ENCODE measurements around the gene CNNM2. TPM values are rescaled to one million over a fixed set of nuclear protein-coding genes. Genes with fewer than 3 reads are reported as not detected.
A peak's percentile ranks its signal among the peaks of the same experiment; 100 is the strongest.

The CNNM2 gene
- total RNA-seq, 6 experiments from 2014 or later = 5.2 to 7.6 (median 6.5) TPM

DNA sequence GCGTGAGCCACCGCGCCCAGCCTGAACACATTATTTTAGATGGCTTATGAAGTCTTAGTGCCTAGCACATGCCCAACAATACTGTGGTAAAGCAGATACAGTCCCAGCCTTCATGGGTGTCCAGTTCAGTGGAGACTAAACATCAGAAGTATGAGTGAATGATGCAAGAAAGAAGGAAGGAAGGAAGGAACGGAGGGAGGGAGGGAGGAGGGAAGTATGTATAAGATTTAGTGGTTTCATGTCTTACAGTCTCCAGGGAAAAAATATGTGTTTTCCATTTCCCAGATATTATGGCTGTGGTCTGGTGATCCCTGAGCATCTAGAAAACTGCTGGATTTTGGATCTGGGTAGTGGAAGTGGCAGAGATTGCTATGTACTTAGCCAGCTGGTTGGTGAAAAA, 45.9 kb upstream of the CNNM2 start:
- WGBS (ENCODE audit: insufficient coverage, low coverage, low lambda C conversion rate, missing lambda C conversion rate) = 90% methylated on average over 4 of the region's 4 CpGs
- Histone ChIP-seq H3K4me1 (peaks cover 0 to 19% (median 5%) of the 10 kb centered on the region in 4 donors), H3K4me3 (no peak overlapping the region), H3K9me3 (no peaks in the 10 kb centered on the region), H3K36me3 (no peaks in the 10 kb centered on the region), H3K27me3 (no peaks in the 10 kb centered on the region), H3K27ac (no peak overlapping the region)
- ATAC-seq (no peak), DNase-seq (no peak)
- intact Hi-C loops (cut with DNase I) = no loop called here
- TF ChIP-seq POLR2A (IDR thresholded peaks at IDR 0.05) (no peak), CTCF (IDR thresholded peaks at IDR 0.05) (no peak)

GRCh38 chr10:102876747-102877153, 41.3 kb upstream of the CNNM2 start:
- H3K36me3 ChIP-seq = peaks cover 0 to 9% (median 4%) of the 10 kb centered on the region in 4 donors
- H3K4me3 ChIP-seq = no peak overlapping the region
- peak overlapping the region in 2 of 3 donors; percentile 14 to 62 for H3K27ac ChIP-seq
- peaks cover 0 to 21% (median 8%) of the 10 kb centered on the region in 4 donors for H3K4me1 ChIP-seq
- ATAC-seq = peak; percentile 77 to 89 (median 82)
- H3K27me3 ChIP-seq = no peaks in the 10 kb centered on the region
- TF ChIP-seq CTCF (IDR thresholded peaks at IDR 0.05) (no peak), POLR2A (IDR thresholded peaks at IDR 0.05) (no peak)
- WGBS (ENCODE audit: insufficient coverage, low coverage, low lambda C conversion rate, missing lambda C conversion rate) = 50% methylated on average over 2 of the region's 2 CpGs
- H3K9me3 ChIP-seq = no peaks in the 10 kb centered on the region
- intact Hi-C loops (cut with DNase I) = no loop called here
- DNase-seq = no peak

GRCh38 chr10:102878629-102879028, 39.5 kb upstream of the CNNM2 start:
- peaks cover 0 to 9% (median 4%) of the 10 kb centered on the region in 4 donors for H3K36me3 ChIP-seq
- H3K9me3 ChIP-seq = no peaks in the 10 kb centered on the region
- peaks cover 0 to 21% (median 8%) of the 10 kb centered on the region in 4 donors for H3K4me1 ChIP-seq
- intact Hi-C loops (cut with DNase I) = no loop called here
- TF ChIP-seq CTCF (IDR thresholded peaks at IDR 0.05) (no peak), POLR2A (IDR thresholded peaks at IDR 0.05) (no peak)
- no peaks in the 10 kb centered on the region for H3K27me3 ChIP-seq
- 72% methylated on average over 4 of the region's 4 CpGs for WGBS (ENCODE audit: insufficient coverage, low coverage, low lambda C conversion rate, missing lambda C conversion rate)
- no peak overlapping the region for H3K4me3 ChIP-seq
- DNase-seq (no peak), ATAC-seq (no peak)
- no peak overlapping the region for H3K27ac ChIP-seq

DNA sequence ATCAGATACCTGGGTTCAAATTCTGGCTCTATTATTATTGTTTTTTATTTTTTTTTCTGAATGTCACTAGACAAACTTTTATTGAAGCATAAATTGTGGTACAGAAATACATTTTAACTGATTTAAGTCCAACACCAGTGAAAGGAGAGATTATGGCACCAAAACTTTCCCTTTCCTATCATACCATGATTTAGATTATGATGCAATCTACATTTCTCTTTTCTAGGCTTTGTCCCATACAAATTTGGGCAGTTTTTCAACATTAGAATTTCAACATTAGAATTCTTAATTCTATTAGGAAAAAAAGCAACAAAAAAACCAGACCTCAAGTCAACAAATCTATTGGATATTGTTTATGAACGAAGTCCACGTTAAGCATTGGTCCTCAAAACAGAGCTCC, 37.8 kb upstream of the CNNM2 start:
- no peaks in the 10 kb centered on the region for H3K27me3 ChIP-seq
- DNase-seq (no peak), ATAC-seq (no peak)
- no peak overlapping the region for H3K27ac ChIP-seq
- H3K4me3 ChIP-seq = no peak overlapping the region
- peaks cover 0 to 21% (median 8%) of the 10 kb centered on the region in 4 donors for H3K4me1 ChIP-seq
- intact Hi-C loops (cut with DNase I) = no loop called here
- peaks cover 0 to 9% (median 4%) of the 10 kb centered on the region in 4 donors for H3K36me3 ChIP-seq
- WGBS (ENCODE audit: insufficient coverage, low coverage, low lambda C conversion rate, missing lambda C conversion rate) = 69% methylated on average over 2 of the region's 2 CpGs
- H3K9me3 ChIP-seq = no peaks in the 10 kb centered on the region
- TF ChIP-seq POLR2A (IDR thresholded peaks at IDR 0.05) (no peak), CTCF (IDR thresholded peaks at IDR 0.05) (no peak)

- no peak for DNase-seq
- Histone ChIP-seq H3K9me3 (no peaks in the 10 kb centered on the region), H3K4me3 (no peak overlapping the region), H3K27ac (no peak overlapping the region), H3K27me3 (no peaks in the 10 kb centered on the region), H3K4me1 (no peaks in the 10 kb centered on the region), H3K36me3 (peaks cover 0 to 21% (median 3%) of the 10 kb centered on the region in 4 donors)
- no peak for ATAC-seq
- TF ChIP-seq POLR2A (IDR thresholded peaks at IDR 0.05) (no peak), CTCF (IDR thresholded peaks at IDR 0.05) (no peak)
- intact Hi-C loops (cut with DNase I) = no loop called here
- WGBS (ENCODE audit: insufficient coverage, low coverage, low lambda C conversion rate, missing lambda C conversion rate) = 90% methylated on average over 1 of the region's 1 CpG
Measured at GRCh38 chr10:102888048-102888447, 30.0 kb upstream of the CNNM2 start.

Data from right lobe of liver (tissue), 6 donors.